A549 (cell line): ENCODE data around the gene ESPNL. TPM values are rescaled to one million over a fixed set of nuclear protein-coding genes. Genes with fewer than 3 reads are reported as not detected.

Experiments
- ATAC-seq, 2 experiments: fragments of 200-7000 bp in 1 of 2; fragments of >200 bp in 1 of 2; cut with Nextera tagmentation in 1 of 2; cut with Tn5 transposase in 1 of 2; 3 replicates each; pipeline versions ENCODE4 v1.8.0 to v1.9.1; 2018 to 2020; ENCODE audit warnings: mild to moderate bottlenecking in 1 of 2, moderate library complexity in 1 of 2
- CTCF ChIA-PET: fragments of 300-600 bp; sonication (Branson Sonifier 250); formaldehyde crosslinking; extraction: SDS; loops from one replicate; lab custom pipeline; 2021; ENCODE audit warnings: antibody characterized with exemption, inconsistent platforms; lab: Yijun Ruan, JAX
- POLR2A ChIA-PET: fragments of 350-600 bp; formaldehyde crosslinking; extraction: SDS; loops from one replicate; lab custom pipeline; 2021; ENCODE audit warnings: antibody characterized with exemption, inconsistent platforms; lab: Yijun Ruan, JAX
- DNase-seq, 2 experiments: peaks; one replicate each; pipeline versions ENCODE4 v3.0.0 to v3.0.0-alpha.2; 2011 to 2016; ENCODE audit warnings: low read depth in 1 of 2, low spot score in 1 of 2
- FAIRE-seq: peaks from 2 replicates; lab custom pipeline; 2011; peaks lifted over from hg19 to GRCh38; lab: Jason Lieb, UNC
- H3K27ac ChIP-seq, 2 experiments: fragments of >200 bp; sonication (Bioruptor Twin); formaldehyde crosslinking; 3 replicates each; pipeline ENCODE4 v1.5.1; 2016 to 2017
- H3K4me1 ChIP-seq: fragments of >200 bp; sonication (Bioruptor Twin); formaldehyde crosslinking; 3 replicates; pipeline ENCODE4 v1.6.1; 2016
- H3K4me2 ChIP-seq: fragments of >200 bp; sonication (Bioruptor Twin); formaldehyde crosslinking; 3 replicates; pipeline ENCODE4 v1.6.1; 2016
- H3K4me3 ChIP-seq: fragments of >200 bp; sonication (Bioruptor Twin); formaldehyde crosslinking; 3 replicates; pipeline ENCODE4 v1.5.1; 2016
- H3K9me3 ChIP-seq: fragments of >200 bp; sonication (Bioruptor Twin); formaldehyde crosslinking; 3 replicates; pipeline ENCODE4 v1.6.1; 2016
- BCL3 ChIP-seq: fragments of >200 bp; sonication (Bioruptor Twin); formaldehyde crosslinking; IDR thresholded peaks from 3 replicates; pipeline ENCODE4 v1.6.1; 2016
- CEBPB ChIP-seq, 2 experiments: fragments of >200 bp in 1 of 2; sonication (Bioruptor Twin) in 1 of 2; formaldehyde crosslinking in 1 of 2; IDR thresholded peaks; 2 replicates each; pipeline ENCODE4 v1.6.1; 2012 to 2016
- EP300 ChIP-seq, 2 experiments: fragments of >200 bp; sonication (Bioruptor Twin); formaldehyde crosslinking; IDR thresholded peaks; 2 replicates in 1 of 2; 3 replicates in 1 of 2; pipeline ENCODE4 v1.6.1; 2016 to 2017
- HEYL ChIP-seq: fragments of 250-450 bp; sonication (Bioruptor Pico); IDR thresholded peaks from 2 replicates; pipeline ENCODE4 v1.8.0; 2021; ENCODE audit warnings: mild to moderate bottlenecking, moderate library complexity
- HMGXB4 ChIP-seq: fragments of 250-450 bp; sonication (Bioruptor Pico); IDR thresholded peaks from 2 replicates; pipeline ENCODE4 v1.5.0; 2021; ENCODE audit warnings: mild to moderate bottlenecking, moderate library complexity, borderline replicate concordance
- HOXA7 ChIP-seq: fragments of 250-450 bp; sonication (Bioruptor Pico); IDR thresholded peaks from 2 replicates; pipeline ENCODE4 v1.5.0; 2020; ENCODE audit warnings: mild to moderate bottlenecking, moderate library complexity
- KDM5A ChIP-seq: fragments of 200-600 bp; sonication (generic); IDR thresholded peaks from 2 replicates; pipeline ENCODE4 v1.6.1; 2016; ENCODE audit warnings: antibody characterized with exemption, mild to moderate bottlenecking
- PHF8 ChIP-seq: fragments of 200-600 bp; sonication (generic); IDR thresholded peaks from 2 replicates; pipeline ENCODE4 v1.6.1; 2016; ENCODE audit warnings: low read depth, mild to moderate bottlenecking, antibody characterized with exemption, moderate library complexity, borderline replicate concordance
- POLR2AphosphoS2 ChIP-seq: conservative IDR thresholded peaks from 2 replicates; pipeline ENCODE4 v1.6.1; 2012; ENCODE audit warnings: low read length, improper control_type of control experiment, inconsistent platforms
- RAD21 ChIP-seq, 2 experiments: fragments of >200 bp in 1 of 2; sonication (Bioruptor Twin) in 1 of 2; formaldehyde crosslinking in 1 of 2; IDR thresholded peaks in 1 of 2; conservative IDR thresholded peaks in 1 of 2; 2 replicates in 1 of 2; 3 replicates in 1 of 2; pipeline ENCODE4 v1.6.1; 2012 to 2018; ENCODE audit warnings: inconsistent platforms in 1 of 2
- RCOR1 ChIP-seq: fragments of 150-350 bp; IDR thresholded peaks from 2 replicates; pipeline ENCODE4 v1.6.1; 2014; ENCODE audit warnings: antibody characterized with exemption, low read length, low read depth
- SMC3 ChIP-seq: fragments of >200 bp; sonication (Bioruptor Twin); formaldehyde crosslinking; IDR thresholded peaks from 3 replicates; pipeline ENCODE4 v1.6.1; 2018; ENCODE audit warnings: inconsistent platforms
- SREBF2 ChIP-seq: fragments of 450-650 bp; IDR thresholded peaks from 2 replicates; pipeline ENCODE4 v1.6.1; 2014; ENCODE audit warnings: mild to moderate bottlenecking, moderate library complexity
- TP53 ChIP-seq: fragments of 250-450 bp; sonication (Bioruptor Pico); IDR thresholded peaks from 2 replicates; pipeline ENCODE4 v1.5.0; 2021; ENCODE audit warnings: mild to moderate bottlenecking, moderate library complexity
- WGBS: methylation state at CpG from one replicate; pipeline ENCODE4 v1.1.6; 2017; ENCODE audit errors: missing lambda C conversion rate; 5-methylcytosine and 5-hydroxymethylcytosine counted together
- polyA plus RNA-seq, 4 experiments: library from polyadenylated mRNA; depleted of rRNA in 3 of 4; stranded (reverse); fragments of >200 nt; fragmentation: RNase III in 1 of 4; extraction: RNeasy Plus Mini Kit Qiagen cat#74134 plus additional on column Dnase treatment in 1 of 4; gene quantifications; 2 replicates in 3 of 4; 3 replicates in 1 of 4; pipeline ENCODE4 v1.2.3, GENCODE V29; 2011 to 2017
- TF ChIP-seq, protein P1 (sequence below): fragments of 450-650 bp; IDR thresholded peaks from 2 replicates; pipeline ENCODE4 v1.6.1; 2014; ENCODE audit warnings: antibody characterized with exemption

ESPNL gene
- polyA plus RNA-seq, 2 of the 4 experiments (the other 2 are of a cell fraction) = 0.04 to 0.22 TPM

GRCh38 chr2:238100821-238101771 lies 956 bp downstream of the ESPNL start:
- H3K4me1 ChIP-seq = no peaks in the 10 kb centered on the region
- FAIRE-seq (no peak), ATAC-seq (no peak), DNase-seq (no peak)
- no peak overlapping the region for H3K27ac ChIP-seq
- H3K4me2 ChIP-seq = no peak overlapping the region
- POLR2A ChIA-PET = no interaction called here
- WGBS = 91% methylated on average over 13 of the region's 28 CpGs
- H3K9me3 ChIP-seq = no peaks in the 10 kb centered on the region
- TF ChIP-seq HEYL (CRISPR knock-in tag) = no peak
- no peak for TF ChIP-seq KDM5A
- TF ChIP-seq SMC3 = no peak
- TF ChIP-seq PHF8 = no peak
- TF ChIP-seq SREBF2 = no peak
- no peak for TF ChIP-seq EP300 (IDR thresholded peaks at IDR 0.05)
- no peak for TF ChIP-seq TP53
- TF ChIP-seq, protein P1, sequence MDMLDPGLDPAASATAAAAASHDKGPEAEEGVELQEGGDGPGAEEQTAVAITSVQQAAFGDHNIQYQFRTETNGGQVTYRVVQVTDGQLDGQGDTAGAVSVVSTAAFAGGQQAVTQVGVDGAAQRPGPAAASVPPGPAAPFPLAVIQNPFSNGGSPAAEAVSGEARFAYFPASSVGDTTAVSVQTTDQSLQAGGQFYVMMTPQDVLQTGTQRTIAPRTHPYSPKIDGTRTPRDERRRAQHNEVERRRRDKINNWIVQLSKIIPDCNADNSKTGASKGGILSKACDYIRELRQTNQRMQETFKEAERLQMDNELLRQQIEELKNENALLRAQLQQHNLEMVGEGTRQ = no peak
- TF ChIP-seq POLR2AphosphoS2 = no peak
- no peak for TF ChIP-seq HMGXB4 (CRISPR knock-in tag)
- no peak for TF ChIP-seq RAD21 (conservative IDR thresholded peaks at IDR 0.05 in 1 of 2, IDR thresholded peaks at IDR 0.05 in 1 of 2)
- CTCF ChIA-PET = no interaction called here
- no peak overlapping the region for H3K4me3 ChIP-seq

DNA sequence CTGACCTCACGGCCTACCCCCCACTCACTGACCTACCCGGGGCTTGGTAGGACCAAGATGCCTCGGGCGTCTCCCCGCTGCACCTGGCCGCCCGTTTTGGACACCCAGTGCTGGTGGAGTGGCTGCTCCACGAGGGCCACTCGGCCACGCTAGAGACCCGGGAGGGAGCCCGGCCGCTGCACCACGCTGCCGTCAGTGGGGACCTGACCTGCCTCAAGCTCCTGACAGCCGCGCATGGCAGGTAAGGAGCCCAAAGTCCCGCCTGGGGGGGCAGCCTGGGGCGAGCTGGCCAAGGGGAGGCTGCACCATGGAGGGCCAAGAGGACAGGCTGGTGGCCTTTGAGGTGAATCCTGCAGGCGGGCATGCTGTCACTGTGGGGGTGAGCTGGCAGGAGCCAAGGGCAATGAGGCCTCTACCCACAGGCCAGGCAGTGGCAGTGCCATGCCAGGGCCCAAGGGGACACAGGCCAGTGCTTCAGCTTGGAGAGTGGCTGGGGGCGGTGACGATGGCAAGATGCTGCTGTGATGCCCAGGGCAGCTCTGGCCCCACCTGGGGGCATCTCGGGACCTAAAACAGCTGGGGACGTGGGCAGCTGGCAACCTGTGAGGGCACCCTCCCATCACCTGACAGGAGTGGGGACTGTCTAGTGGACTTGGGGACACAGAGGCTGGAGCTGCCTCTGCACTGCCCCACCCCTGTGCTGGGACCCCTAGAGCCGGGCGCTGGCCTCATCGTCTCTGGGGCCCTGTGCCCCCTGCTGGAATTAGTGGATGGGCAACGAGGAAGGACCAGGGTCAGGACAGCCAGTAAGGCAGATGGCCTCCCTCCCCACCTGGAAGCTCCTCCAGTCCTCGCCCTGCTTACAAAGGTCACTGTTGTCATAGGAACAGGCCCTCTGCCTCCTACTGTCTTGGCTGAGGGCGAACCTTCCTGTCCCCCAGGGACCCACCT lies 2.0 kb downstream of the ESPNL start:
- ChIA-PET CTCF (no interaction called here), POLR2A (no interaction called here)
- H3K27ac ChIP-seq = no peak overlapping the region
- H3K4me3 ChIP-seq = no peak overlapping the region
- no peaks in the 10 kb centered on the region for H3K4me1 ChIP-seq
- 85% methylated on average over 15 of the region's 30 CpGs for WGBS
- FAIRE-seq (no peak), DNase-seq (no peak), ATAC-seq (no peak)
- TF ChIP-seq, protein P1 = no peak
- TF ChIP-seq RCOR1 (no peak), CEBPB (IDR thresholded peaks at IDR 0.05) (no peak), BCL3 (no peak), HOXA7 (CRISPR knock-in tag) (no peak)
- H3K4me2 ChIP-seq = no peak overlapping the region
- H3K9me3 ChIP-seq = no peaks in the 10 kb centered on the region
